Lower leg skin (tissue), 3 donors: ENCODE measurements around the gene HSPA4L.

ENCODE experiments used
- CTCF ChIP-seq, 3 donors: fragments of 450-650 bp; IDR thresholded peaks; one replicate each; pipeline ENCODE4 v1.5.1; 2016; ENCODE audit warnings: antibody characterized with exemption in 3 of 3, mild to moderate bottlenecking in 3 of 3, moderate library complexity in 2 of 3
- POLR2A ChIP-seq, 2 donors: fragments of 450-650 bp; IDR thresholded peaks; one replicate each; pipeline ENCODE4 v1.6.1; 2016 to 2017; ENCODE audit warnings: antibody characterized with exemption in 2 of 2, mild to moderate bottlenecking in 1 of 2, moderate library complexity in 1 of 2

- TF ChIP-seq CTCF (IDR thresholded peaks at IDR 0.05) (no peak), POLR2A (IDR thresholded peaks at IDR 0.05) (no peak)
Observed at GRCh38 chr4:127783026-127783769, 1.1 kb downstream of the HSPA4L start.
